CD14-positive monocyte (primary cell): ENCODE results near the gene CTNND2. TPM values are rescaled to one million over a fixed set of nuclear protein-coding genes. Genes with fewer than 3 reads are reported as not detected.

Source experiments
- DNase-seq, 3 donors: peaks; one replicate each; pipeline ENCODE4 v3.0.0-alpha.2; 2011 to 2022
- H2AFZ ChIP-seq: 2 replicates; pipeline ENCODE4 v1.6.0; 2012; ENCODE audit warnings: mild to moderate bottlenecking, low read depth, low read length, inconsistent platforms; ENCODE audit not compliant: insufficient read depth, poor library complexity, severe bottlenecking
- H3K27ac ChIP-seq, 2 donors: 1 replicate in 1 of 2; 2 replicates in 1 of 2; pipeline ENCODE4 v1.5.1; 2012 to 2013; ENCODE audit warnings: low read length in 2 of 2, control low read depth in 1 of 2, inconsistent platforms in 1 of 2, low read depth in 1 of 2, mild to moderate bottlenecking in 1 of 2
- H3K27me3 ChIP-seq, 2 donors: one replicate each; pipeline versions ENCODE4 v1.6.0 to v1.6.1; 2011 to 2013; ENCODE audit warnings: low read length in 2 of 2; ENCODE audit not compliant: control insufficient read depth in 2 of 2, insufficient read depth in 2 of 2
- H3K36me3 ChIP-seq, 2 donors: replicated peaks in 1 of 2; 1 replicate in 1 of 2; 2 replicates in 1 of 2; pipeline versions ENCODE4 v1.5.1 to v1.6.1; 2012 to 2013; ENCODE audit warnings: low read length in 2 of 2, control low read depth in 1 of 2, inconsistent platforms in 1 of 2, mild to moderate bottlenecking in 1 of 2; ENCODE audit not compliant: insufficient read depth in 2 of 2, control insufficient read depth in 1 of 2
- H3K4me1 ChIP-seq, 2 donors: 1 replicate in 1 of 2; 2 replicates in 1 of 2; pipeline versions ENCODE4 v1.5.1 to v1.6.1; 2012 to 2013; ENCODE audit warnings: low read length in 2 of 2, control low read depth in 1 of 2, inconsistent platforms in 1 of 2, mild to moderate bottlenecking in 1 of 2, moderate library complexity in 1 of 2; ENCODE audit not compliant: insufficient read depth in 2 of 2, control insufficient read depth in 1 of 2
- H3K4me2 ChIP-seq: replicated peaks from 2 replicates; pipeline ENCODE3; 2012; ENCODE audit warnings: low read length, moderate library complexity, mild to moderate bottlenecking; ENCODE audit not compliant: poor library complexity, severe bottlenecking; ENCODE audit errors: extremely low read depth
- H3K4me3 ChIP-seq, 3 experiments: fragments of 200-600 bp in 1 of 3; sonication (generic) in 1 of 3; replicated peaks in 1 of 3; 1 replicate in 2 of 3; 2 replicates in 1 of 3; pipeline ENCODE4 v1.5.1; 2011 to 2013; ENCODE audit warnings: low read length in 3 of 3, mild to moderate bottlenecking in 3 of 3, control low read depth in 2 of 3, low read depth in 2 of 3, inconsistent platforms in 1 of 3, moderate library complexity in 1 of 3
- H3K79me2 ChIP-seq: 2 replicates; pipeline ENCODE4 v1.6.0; 2012; ENCODE audit warnings: mild to moderate bottlenecking, control low read depth, inconsistent platforms, low read length, moderate library complexity; ENCODE audit not compliant: insufficient read depth
- H3K9ac ChIP-seq: 2 replicates; pipeline ENCODE4 v1.6.0; 2017; ENCODE audit warnings: low read length, mild to moderate bottlenecking; ENCODE audit not compliant: insufficient read depth, poor library complexity, severe bottlenecking
- H3K9me3 ChIP-seq, 2 donors: replicated peaks in 1 of 2; 1 replicate in 1 of 2; 2 replicates in 1 of 2; pipeline versions ENCODE4 v1.5.1 to v1.6.1; 2012 to 2013; ENCODE audit warnings: low read length in 2 of 2, control low read depth in 1 of 2; ENCODE audit not compliant: control insufficient read depth in 1 of 2, insufficient read depth in 1 of 2
- H4K20me1 ChIP-seq: 2 replicates; pipeline ENCODE4 v1.6.0; 2012; ENCODE audit warnings: mild to moderate bottlenecking, low read length, control low read depth, moderate library complexity; ENCODE audit not compliant: insufficient read depth
- H3K27ac Mint-ChIP-seq, 7 donors: one replicate each; pipeline ENCODE4 v1.8.0; 2020; ENCODE audit warnings: mild to moderate bottlenecking in 7 of 7, mixed read lengths in 7 of 7, moderate library complexity in 6 of 7, inconsistent platforms in 2 of 7
- H3K27me3 Mint-ChIP-seq, 3 donors: one replicate each; pipeline ENCODE4 v1.8.0; 2021 to 2022; ENCODE audit warnings: low read depth in 3 of 3, mild to moderate bottlenecking in 3 of 3, mixed read lengths in 3 of 3, moderate library complexity in 3 of 3, inconsistent platforms in 1 of 3
- H3K36me3 Mint-ChIP-seq, 2 donors: one replicate each; pipeline ENCODE4 v1.8.0; 2020; ENCODE audit warnings: mixed read lengths in 2 of 2, inconsistent platforms in 1 of 2, mild to moderate bottlenecking in 1 of 2
- H3K4me1 Mint-ChIP-seq: one replicate; pipeline ENCODE4 v1.8.0; 2020; ENCODE audit warnings: mild to moderate bottlenecking, mixed read lengths
- H3K4me3 Mint-ChIP-seq, 2 donors: one replicate each; pipeline ENCODE4 v1.8.0; 2020; ENCODE audit warnings: mild to moderate bottlenecking in 2 of 2, mixed read lengths in 2 of 2, moderate library complexity in 1 of 2
- H3K9me3 Mint-ChIP-seq, 7 donors: one replicate each; pipeline ENCODE4 v1.8.0; 2020 to 2022; ENCODE audit warnings: mixed read lengths in 7 of 7, mild to moderate bottlenecking in 6 of 7, moderate library complexity in 6 of 7, inconsistent platforms in 2 of 7
- WGBS: methylation state at CpG from one replicate; pipeline ENCODE4 v1.1.5; 2013; ENCODE audit warnings: missing lambda C conversion rate; ENCODE audit not compliant: insufficient coverage; 5-methylcytosine and 5-hydroxymethylcytosine counted together
- intact Hi-C, 2 donors: fragments of 100-400 bp; cut with micrococcal nuclease; formaldehyde crosslinking; loops; one replicate each; pipeline versions ENCODE4 v1.15.0 to v1.15.1; 2023
- polyA plus RNA-seq, 3 donors: library from polyadenylated mRNA; depleted of rRNA in 1 of 3; unstranded in 2 of 3; stranded (reverse) in 1 of 3; fragments of 300-500 nt in 2 of 3; fragments of >200 nt in 1 of 3; fragmentation: Illumina TruSeq in 2 of 3; gene quantifications; 1 replicate in 2 of 3; 2 replicates in 1 of 3; pipeline ENCODE4 v1.2.3, GENCODE V29; 2012 to 2021
- TF ChIP-seq, protein P1 (sequence below): fragments of 200-600 bp; IDR thresholded peaks from one replicate; pipeline ENCODE4 v1.8.0; 2022; ENCODE audit warnings: antibody characterized with exemption, mild to moderate bottlenecking

CTNND2 gene
- polyA plus RNA-seq, 3 donors, result not detected

GRCh38 chr5:11590475-11590874 is 313.8 kb downstream of the CTNND2 start:
- no peak overlapping the region for H3K4me3 Mint-ChIP-seq
- Histone ChIP-seq H3K27ac (no peak overlapping the region), H4K20me1 (no peaks in the 10 kb centered on the region), H3K4me2 (no peak overlapping the region), H2AFZ (no peak overlapping the region), H3K79me2 (no peaks in the 10 kb centered on the region), H3K4me1 (no peaks in the 10 kb centered on the region), H3K9me3 (no peaks in the 10 kb centered on the region), H3K27me3 (no peaks in the 10 kb centered on the region), H3K36me3 (no peaks in the 10 kb centered on the region), H3K4me3 (no peak overlapping the region), H3K9ac (no peak overlapping the region)
- WGBS, result 87% methylated on average over 3 of the region's 6 CpGs
- H3K36me3 Mint-ChIP-seq, result no peaks in the 10 kb centered on the region
- no peak for DNase-seq
- H3K4me1 Mint-ChIP-seq, result no peaks in the 10 kb centered on the region
- H3K27ac Mint-ChIP-seq, result no peak overlapping the region
- peaks cover 0 to 11% (median 1%) of the 10 kb centered on the region in 7 donors for H3K9me3 Mint-ChIP-seq
- intact Hi-C loops, result no loop called here
- H3K27me3 Mint-ChIP-seq, result peaks cover 0 to 3% (median 2%) of the 10 kb centered on the region in 3 donors
- TF ChIP-seq, protein P1, sequence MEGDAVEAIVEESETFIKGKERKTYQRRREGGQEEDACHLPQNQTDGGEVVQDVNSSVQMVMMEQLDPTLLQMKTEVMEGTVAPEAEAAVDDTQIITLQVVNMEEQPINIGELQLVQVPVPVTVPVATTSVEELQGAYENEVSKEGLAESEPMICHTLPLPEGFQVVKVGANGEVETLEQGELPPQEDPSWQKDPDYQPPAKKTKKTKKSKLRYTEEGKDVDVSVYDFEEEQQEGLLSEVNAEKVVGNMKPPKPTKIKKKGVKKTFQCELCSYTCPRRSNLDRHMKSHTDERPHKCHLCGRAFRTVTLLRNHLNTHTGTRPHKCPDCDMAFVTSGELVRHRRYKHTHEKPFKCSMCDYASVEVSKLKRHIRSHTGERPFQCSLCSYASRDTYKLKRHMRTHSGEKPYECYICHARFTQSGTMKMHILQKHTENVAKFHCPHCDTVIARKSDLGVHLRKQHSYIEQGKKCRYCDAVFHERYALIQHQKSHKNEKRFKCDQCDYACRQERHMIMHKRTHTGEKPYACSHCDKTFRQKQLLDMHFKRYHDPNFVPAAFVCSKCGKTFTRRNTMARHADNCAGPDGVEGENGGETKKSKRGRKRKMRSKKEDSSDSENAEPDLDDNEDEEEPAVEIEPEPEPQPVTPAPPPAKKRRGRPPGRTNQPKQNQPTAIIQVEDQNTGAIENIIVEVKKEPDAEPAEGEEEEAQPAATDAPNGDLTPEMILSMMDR, result no peak

DNA sequence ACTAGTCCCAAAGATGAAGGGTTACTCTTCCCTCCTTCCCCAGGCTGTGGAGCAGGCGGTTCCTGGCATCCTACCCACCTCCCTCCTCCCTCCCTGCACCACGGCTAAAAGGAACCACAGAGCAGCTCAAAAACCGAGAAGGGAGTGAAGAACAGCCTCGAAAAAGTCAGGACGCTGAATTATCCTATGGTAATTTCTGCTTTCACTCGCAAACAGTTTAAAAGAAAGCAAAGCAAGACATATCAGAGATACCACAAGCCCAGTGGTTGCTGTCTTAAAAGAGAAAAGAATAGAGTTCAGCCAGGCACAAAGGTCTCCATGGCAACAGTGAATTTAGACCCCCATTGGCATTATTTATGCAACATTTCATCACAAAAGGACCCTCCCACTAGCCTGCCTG is 315.4 kb downstream of the CTNND2 start:
- H3K36me3 ChIP-seq, result no peaks in the 10 kb centered on the region
- no peaks in the 10 kb centered on the region for H3K27me3 ChIP-seq
- Mint-ChIP-seq H3K27ac (no peak overlapping the region), H3K27me3 (peaks cover 0 to 3% (median 2%) of the 10 kb centered on the region in 3 donors), H3K9me3 (peaks cover 0 to 11% (median 1%) of the 10 kb centered on the region in 7 donors), H3K4me3 (no peak overlapping the region), H3K4me1 (no peaks in the 10 kb centered on the region), H3K36me3 (no peaks in the 10 kb centered on the region)
- H3K4me3 ChIP-seq, result no peak overlapping the region
- H4K20me1 ChIP-seq, result no peaks in the 10 kb centered on the region
- no peak overlapping the region for H3K9ac ChIP-seq
- TF ChIP-seq, protein P1, result no peak
- H3K4me1 ChIP-seq, result no peaks in the 10 kb centered on the region
- no peak overlapping the region for H3K4me2 ChIP-seq
- H3K9me3 ChIP-seq, result no peaks in the 10 kb centered on the region
- intact Hi-C loops, result no loop called here
- H3K79me2 ChIP-seq, result no peaks in the 10 kb centered on the region
- H2AFZ ChIP-seq, result no peak overlapping the region
- DNase-seq, result no peak
- no peak overlapping the region for H3K27ac ChIP-seq
- WGBS, result 33% methylated on average over 5 of the region's 6 CpGs
